ENCODE results near the gene GALNT10. TPM values are rescaled to one million over a fixed set of nuclear protein-coding genes. Genes with fewer than 3 reads are reported as not detected.

Gene GALNT10
- total RNA-seq, 1 experiment from 2014 or later: 21.7 TPM

DNA sequence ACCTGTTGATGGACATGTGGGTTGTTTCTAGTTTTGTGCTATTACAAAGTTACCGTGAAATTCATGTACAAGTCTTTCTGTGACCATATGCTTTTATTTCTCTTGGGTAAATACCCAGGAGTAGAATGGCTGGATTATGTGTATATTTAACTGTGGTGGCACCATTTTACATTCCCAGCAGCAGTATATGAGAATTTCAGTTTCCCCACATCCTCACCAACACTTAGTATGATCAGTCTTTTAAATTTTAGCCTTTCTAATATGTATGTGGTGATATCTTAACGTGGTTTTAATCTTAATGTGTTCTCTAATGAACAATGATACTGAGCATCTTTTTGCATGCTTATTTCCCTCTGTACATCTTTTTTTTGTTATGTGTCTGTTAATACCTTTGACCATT lies 36.6 kb downstream of the GALNT10 start:
- DNase-seq (ENCODE audit: extremely low read depth, low read depth): no peak

DNA sequence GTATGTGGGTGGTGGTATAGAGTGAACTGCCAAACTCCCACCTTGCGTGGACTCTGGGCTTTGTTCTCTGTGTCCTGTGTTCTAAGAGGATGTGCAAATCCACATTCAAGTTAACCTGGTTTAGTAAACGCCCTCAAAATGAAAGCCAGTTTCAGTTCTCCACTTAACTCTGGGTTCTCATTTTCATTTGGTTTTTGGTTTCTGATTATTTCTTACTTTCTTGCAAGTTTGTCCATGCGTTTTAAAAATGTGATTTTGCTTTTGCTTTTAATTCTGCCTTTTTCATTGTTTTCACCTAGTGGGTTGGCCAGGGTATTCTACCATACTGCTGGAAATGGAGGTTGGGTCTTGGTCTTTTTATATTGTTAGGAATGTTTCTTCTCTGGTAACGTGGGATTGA lies 38.2 kb downstream of the GALNT10 start:
- no peak for DNase-seq (ENCODE audit: extremely low read depth, low read depth)

DNA sequence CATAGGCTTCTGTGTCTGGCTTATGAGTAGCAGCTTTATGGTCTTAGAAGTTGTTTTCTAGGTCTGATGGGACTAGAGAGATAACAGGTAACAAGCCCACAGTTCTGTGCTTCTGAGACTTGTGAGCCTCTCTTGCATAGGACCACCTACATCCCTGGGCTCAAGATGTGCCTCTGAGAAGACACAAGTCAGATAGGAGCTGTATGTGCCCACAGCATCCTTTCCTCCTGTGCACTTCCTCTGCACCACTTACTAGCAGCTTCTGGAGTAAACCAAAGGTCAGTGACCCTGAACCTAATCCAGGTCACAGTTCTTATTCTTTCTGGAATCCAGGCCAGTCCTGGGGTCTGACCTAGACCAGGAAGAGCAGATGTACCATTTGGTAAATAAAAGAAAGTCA lies 40.0 kb downstream of the GALNT10 start:
- no peak for DNase-seq (ENCODE audit: extremely low read depth, low read depth)

DNA sequence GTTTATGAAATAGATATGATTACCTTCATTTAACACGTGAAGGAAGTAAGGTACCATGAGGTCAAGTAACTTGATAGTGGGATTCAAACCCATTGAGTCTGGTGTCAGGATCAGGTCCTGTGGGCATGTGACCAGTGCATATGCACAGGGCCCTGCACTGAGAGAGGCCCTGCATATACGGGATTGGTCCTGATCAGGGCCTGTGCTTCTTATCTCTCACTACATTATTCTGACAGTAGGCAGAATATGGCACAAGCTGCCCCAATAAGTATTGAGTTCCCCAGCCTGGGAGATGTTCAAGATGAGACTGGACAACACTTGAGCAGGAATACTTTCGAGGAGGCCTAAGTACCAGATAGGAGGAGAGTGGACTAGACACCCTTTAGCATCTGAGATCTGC lies 44.0 kb downstream of the GALNT10 start:
- no peak for DNase-seq (ENCODE audit: extremely low read depth, low read depth)

DNA sequence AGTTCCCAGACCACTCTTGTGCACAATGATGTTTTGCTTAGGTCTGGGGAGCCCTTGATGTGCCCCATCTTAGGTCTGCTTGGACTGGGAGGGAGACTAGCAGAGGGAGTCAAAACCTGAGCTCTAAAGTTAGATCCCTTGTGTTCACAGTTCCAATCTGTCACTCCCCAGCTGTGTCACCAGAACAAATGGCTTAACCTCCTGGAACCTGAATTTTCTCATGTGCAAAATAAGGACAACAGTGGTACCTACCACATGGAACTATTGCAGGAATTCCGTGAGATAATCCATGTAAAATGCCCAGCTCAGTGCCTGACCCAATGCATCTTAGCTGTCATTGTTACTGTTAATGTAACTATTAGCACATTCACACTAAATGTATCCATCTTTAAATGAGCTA lies 45.5 kb downstream of the GALNT10 start:
- no peak for DNase-seq (ENCODE audit: extremely low read depth, low read depth)

DNA sequence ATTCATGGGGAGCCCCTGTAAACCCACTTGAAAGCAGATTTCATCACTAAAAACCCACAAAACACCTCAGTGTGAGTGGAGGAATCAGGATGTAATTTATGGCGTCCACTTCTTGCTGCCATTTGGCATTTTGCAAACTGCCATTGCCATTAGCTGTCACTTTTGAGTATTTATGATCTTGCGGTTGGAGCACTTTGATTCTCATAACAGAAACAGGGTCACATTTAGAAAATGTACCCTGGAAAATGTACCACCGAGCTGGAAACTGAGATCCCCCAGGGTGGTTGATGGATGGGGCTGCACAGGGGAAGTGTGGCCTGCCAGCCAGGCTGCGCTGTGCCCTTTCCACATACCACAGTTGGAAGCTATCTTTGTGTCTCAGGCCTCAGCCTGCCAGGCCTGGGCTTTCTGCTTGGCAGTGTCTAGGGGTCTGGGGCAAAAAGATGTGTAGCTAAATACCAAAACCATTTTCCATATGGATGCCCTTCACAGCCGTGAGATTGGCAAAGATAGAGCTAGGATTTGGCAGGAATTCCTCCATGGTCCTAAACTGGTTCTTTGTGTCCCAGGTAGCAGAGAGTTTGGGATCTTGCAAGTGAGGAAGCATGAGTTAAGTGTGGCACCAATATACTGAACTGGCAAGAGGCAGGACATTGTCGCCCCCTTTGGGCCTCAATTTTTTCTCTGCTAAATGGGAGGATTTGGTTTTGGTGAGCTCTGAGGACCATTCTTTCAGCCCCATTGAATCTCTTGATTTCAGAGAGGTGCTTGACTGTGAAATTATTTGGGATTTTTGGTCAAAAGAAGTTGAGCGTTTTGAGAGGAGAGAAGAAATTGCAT lies 46.2 kb downstream of the GALNT10 start:
- DNase-seq (ENCODE audit: extremely low read depth, low read depth): no peak

DNA sequence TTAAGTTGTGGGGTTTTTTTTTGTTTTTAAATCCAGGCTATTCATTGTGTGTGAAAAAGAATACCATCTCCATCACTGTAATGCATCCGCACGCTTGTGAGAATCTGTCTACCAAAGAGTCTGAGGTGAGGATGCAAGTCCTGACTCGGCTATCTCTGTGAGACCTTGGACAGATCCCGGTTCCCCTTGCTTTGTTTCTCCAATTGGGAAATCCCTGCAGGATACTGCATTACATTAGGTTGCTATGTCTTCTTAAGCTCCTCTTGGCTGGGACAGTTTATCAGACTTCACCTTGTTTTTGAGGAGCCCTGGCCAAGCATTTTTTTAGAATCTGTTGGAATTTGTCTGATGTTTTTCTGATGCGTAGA lies 46.8 kb downstream of the GALNT10 start:
- no peak for DNase-seq (ENCODE audit: extremely low read depth, low read depth)

DNA sequence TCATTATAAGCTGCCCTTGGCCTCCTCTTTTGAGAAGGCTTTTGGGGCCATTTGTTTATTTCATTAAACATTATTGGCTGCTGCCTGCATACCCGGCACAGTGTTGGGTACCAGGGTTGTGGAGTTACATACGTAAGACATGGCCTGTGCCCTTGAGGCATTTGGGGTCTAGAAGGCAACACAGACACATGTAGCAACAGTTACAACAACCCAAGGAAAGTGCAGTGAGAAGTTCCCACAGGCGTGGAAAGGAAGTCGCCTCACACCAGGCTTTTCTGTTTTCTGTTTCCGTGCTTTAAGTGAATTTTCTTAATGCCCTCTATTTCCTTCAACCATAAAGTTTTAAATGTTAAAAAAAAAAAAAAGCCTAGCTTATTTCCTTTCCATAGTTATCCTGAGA lies 47.4 kb downstream of the GALNT10 start:
- no peak for DNase-seq (ENCODE audit: extremely low read depth, low read depth)

DNA sequence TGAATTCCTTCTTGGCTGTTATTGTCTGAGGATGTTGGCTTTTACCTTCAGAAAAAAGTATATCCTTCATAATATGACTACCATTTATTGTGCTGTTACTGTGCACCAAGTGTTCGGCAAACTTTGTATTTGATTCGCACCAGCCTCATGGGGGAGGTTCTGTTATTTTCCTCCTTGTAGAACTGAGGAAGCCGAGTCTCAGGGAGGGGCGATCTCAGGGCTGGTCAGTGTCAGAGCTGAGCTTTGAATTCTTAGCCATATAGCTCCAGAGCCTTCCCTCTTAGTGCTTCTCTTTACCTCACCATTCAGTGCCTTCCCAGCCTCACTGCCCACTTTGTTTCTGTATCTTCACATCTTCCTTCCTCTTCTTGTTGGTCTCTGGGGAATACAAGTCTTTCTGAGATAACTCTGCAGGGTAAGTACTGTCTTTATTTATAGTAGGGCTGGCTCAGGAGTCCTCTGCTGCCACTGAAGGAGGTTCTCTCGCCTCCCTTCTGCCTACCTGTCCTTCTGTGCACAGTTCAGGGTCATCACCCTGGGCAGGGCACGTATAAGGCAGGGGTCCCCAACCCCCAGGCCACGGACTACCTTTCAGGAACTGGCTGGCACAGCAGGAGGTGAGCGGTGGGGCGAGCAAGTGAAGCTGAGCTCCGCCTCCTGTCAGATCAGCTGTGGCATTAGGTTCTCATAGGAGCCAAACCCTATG lies 48.4 kb downstream of the GALNT10 start:
- no peak for DNase-seq (ENCODE audit: extremely low read depth, low read depth)

DNA sequence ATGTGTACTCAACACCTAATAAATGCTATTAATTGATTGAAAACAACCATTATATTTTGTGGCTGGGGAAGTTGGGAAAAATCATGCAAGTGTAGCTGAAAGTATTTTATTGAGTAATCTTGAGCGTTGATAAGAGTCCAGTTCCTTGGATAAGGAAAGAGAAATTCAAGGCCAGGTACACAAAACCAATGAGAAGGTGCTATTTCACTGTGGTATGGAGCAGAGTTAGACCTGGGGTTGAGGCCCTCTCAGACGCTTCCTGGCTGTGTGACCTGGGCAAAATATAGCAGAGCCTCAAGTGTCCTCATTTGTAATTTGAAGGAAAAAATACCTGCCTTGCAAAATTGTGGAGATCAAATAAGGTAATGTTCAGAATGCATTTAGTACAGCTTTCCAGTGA lies 50.1 kb downstream of the GALNT10 start:
- no peak for DNase-seq (ENCODE audit: extremely low read depth, low read depth)

DNA sequence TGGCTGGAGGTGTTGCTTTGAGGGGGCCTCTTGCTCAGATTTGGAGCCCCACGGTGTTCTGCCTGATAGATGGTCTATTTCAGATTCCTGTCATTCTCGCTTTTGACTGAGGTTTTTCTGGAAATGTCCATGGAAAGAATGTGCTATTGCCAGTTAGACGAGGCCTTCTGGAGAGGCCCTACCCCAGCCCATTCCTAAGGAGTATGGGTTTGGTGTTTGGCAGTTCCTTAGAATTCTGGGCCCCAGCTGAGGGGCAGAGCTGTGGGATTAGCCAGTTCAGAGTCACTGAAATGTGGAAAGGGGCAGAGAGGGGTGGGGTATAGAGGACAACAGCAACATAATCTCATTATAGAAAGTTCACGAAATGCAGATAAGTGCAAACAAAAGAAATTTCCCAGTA lies 50.5 kb downstream of the GALNT10 start:
- DNase-seq (ENCODE audit: extremely low read depth, low read depth): no peak

DNA sequence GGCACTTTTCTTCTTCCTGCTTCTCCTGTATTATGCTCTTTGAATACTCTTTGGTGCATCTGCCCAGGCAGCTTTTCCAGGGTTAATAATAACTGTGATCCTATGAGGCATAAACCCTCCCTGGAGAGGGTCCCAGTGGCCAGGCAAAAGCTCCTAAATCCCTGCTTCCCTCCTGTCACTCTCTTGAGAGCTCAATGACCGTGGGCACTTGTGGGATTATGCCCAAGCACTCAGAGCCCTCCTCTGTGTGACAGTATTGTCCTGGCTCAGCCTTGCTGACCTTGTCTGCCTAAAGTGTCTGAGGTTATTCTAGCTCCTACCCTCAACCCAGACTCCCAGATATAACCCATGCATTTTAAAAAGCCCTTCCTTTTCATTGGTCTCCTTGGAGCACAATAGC lies 51.9 kb downstream of the GALNT10 start:
- no peak for DNase-seq (ENCODE audit: extremely low read depth, low read depth)

DNA sequence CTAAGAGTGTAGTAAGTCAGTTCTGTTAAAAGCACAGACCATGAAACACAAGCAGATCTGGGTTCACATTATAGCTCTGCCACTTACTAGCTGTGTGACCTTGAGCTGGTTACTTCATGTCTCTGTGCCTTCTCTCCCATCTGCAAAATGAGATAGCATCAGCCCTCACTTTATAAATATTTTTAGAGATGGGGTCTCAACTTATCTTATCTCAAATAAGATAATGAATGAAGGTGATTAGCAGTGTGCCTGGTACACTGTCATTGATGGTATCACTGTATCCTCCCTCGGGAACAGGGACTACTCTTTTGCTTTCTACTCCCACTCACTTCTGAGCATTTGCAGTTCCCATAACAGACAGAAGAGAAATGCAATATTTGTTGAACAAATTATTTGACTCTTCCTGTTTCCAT lies 52.4 kb downstream of the GALNT10 start:
- no peak for DNase-seq (ENCODE audit: extremely low read depth, low read depth)

DNA sequence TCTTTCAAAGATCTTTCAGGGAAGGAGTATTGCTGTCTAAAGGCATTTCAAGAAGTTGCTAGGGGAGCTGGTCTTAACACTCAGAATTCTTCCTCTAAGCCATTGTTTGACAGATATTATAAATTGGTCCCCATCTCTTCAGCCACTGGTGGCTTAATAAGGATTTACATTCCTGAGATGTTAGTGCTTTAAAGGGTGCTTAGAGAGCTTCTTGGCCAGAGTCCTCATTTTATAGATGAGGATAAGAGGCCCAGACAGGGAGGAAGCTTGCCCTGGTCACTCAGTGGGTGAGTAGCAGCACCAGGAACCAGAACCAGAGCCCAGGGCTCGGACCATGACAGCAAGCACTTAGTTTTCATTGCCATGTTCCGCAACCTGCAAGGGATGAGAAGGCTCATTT lies 53.2 kb downstream of the GALNT10 start:
- DNase-seq (ENCODE audit: extremely low read depth, low read depth): no peak

DNA sequence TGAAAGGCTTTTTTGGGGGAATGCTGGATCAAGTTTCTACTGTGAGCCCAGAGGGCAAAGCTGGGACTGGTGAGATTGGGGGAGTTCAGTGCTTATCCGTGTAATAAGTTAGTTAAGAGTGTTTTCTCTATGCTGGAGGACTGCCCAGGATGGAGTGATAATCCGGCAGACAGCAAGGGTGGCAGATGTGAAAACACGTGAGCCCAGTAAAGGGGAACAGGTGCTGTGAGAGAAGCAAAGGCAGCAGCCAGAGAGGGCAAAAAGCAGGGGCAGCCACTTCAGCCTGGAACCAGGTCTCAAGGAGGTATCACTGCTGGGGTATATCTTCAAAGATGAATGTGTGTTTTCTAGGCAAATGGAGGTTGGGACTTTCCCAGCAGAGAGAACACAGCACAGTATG lies 53.9 kb downstream of the GALNT10 start:
- no peak for DNase-seq (ENCODE audit: extremely low read depth, low read depth)

DNA sequence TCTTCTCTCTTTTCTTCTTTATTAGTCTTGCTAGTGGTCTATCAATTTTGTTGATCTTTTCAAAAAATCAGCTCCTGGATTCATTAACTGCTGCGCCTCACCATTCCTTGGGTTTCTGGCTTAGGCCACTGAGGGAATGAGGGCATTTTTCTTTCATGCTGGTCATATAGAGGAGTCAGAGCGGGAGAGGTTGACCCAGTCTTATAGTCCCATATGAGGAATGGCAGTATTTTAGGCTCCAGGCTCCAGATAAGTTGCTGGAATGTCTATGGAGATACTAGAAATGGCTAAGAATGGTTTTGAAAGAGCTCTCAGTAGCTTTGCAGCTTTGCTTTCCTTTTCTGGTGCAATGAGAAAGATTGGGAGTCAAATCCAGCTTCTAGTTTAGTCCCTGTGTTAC lies 58.2 kb downstream of the GALNT10 start:
- no peak for DNase-seq (ENCODE audit: extremely low read depth, low read depth)

DNA sequence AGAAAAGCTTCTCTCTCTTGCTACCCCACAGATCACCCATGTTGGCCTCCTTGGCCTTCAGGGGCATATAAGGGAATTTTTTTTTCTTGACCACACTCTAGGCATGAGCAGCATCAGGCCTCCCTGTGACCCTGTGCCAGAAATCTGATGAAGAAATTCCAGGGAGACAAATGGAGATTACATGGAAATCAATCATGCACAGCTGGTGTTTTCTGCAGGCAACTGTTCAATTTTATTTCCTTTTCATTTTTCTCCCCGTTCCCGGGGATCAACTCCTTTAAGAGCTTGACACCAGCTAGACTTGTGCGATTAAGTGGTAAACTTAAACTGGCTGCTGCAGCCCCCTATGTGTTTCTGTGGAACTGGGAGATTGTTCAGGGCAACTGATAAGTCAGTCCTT lies 59.3 kb downstream of the GALNT10 start:
- DNase-seq (ENCODE audit: extremely low read depth, low read depth): no peak

DNA sequence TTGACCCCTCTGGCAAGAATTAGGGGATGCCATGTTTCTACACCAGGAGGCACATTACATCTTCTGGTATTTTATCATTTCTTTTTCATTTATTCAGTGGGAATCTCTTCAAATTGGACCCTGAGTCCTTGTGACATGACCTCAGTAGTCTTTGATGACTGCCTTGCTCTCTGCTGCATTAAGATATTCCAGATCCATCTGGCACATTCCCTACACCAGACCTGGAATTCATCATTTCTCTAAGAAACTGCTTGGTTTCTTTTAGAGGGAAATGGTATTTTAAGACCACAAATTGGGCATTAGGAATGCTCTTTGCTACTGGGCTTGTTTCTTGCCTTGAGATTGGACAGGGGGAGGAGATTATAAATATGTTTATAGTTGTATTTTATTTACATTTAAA lies 61.0 kb downstream of the GALNT10 start:
- DNase-seq (ENCODE audit: extremely low read depth, low read depth): no peak

DNA sequence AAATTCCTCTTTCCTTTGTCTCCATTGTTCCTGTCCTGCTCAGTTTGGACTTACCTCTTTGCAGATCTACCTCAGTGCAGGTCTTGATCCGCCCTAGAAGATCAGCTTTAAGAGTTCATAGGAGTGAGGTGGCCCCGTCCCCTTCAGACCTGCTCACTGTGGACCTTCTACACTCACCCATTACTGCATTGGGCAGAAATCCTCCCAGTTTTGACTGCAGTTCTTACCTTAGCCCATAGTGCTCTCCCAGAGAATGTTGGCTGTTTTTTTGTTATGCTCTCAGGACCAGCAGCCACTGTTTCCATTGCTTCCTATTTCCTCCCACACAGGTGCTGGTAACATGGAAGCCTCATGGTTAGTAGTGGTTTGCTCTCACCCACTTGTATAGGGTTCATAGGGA lies 63.3 kb downstream of the GALNT10 start:
- no peak for DNase-seq (ENCODE audit: extremely low read depth, low read depth)

DNA sequence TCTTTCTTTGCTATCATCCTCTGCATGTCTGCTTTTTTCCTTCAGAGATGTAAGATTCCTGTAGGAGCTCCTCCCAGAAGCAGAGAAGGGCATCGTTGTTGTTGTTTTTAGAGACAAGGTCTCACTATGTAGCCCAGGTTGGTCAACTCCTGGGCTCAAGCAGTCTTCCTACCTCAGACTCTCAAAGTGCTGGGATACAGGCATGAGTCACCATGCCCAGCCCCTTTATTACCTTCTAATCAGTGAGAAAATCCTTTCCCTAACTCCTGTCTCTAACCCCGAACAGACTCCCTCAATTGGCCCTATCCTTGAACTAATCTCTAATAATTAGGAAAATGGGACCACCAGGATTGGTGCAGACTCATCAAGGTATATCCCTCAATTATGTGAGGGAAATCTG lies 64.4 kb downstream of the GALNT10 start:
- no peak for DNase-seq (ENCODE audit: extremely low read depth, low read depth)

DNA sequence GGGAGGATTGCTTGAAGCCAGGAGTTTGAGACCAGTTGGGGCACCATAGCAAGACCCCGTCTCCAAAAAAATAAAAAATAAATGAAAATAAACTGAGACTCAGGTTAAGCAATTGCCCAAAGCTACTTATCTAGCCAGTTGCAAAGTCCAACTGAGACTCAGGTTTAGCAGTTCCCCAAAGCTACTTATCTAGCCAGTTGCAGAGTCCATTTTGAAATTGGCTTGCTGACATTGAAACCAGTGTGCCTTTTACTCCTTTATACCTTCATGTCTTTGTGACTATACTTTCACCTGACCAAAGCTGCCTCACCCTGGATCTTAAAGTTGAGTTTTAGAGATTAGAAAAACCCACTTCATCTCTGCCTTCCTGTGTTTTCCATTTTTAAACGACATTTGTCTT lies 66.5 kb downstream of the GALNT10 start:
- no peak for DNase-seq (ENCODE audit: extremely low read depth, low read depth)

DNA sequence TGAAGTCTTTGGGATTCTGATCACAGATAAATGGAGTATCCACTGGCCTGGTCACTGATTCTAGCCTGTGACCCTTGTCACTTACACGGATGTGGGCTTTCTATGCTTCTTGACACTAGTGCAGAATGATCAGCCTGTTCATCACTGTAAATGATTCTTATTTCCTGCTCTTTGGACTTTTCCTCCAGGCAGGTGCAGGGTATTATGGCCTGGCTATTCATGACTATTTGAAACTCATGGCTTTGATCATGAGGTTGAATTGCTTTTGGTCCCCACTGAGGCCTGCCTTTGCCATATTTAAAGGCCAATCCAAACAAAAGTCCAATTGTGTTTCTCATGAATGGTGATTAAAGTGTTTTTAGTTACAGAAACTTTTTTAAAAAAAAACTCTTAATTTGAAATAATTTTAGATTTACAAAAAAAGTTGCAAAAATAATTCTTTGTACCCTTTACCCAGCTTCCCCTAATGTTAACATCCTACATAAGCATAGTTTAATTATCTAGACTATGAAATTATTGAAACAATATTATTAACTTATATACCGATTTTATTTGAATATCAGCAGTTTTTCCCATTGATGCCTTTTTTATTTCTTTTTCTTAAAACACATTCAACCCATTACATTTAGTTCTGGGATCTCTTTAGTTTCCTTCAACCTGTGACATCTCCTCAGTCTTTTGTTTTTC lies 68.1 kb downstream of the GALNT10 start:
- no peak for DNase-seq (ENCODE audit: extremely low read depth, low read depth)

All from NCI-H460 (cell line).